Right lobe of liver (tissue), 4 donors: ENCODE results near the gene DOCK10.

Experiments
- CTCF ChIP-seq, 4 donors: fragments of 200-600 bp in 3 of 4; fragments of 450-650 bp in 1 of 4; IDR thresholded peaks; one replicate each; pipeline versions ENCODE4 v1.5.1 to v1.8.0; 2016 to 2022; ENCODE audit warnings: antibody characterized with exemption in 4 of 4, mild to moderate bottlenecking in 2 of 4
- POLR2A ChIP-seq: fragments of 450-650 bp; IDR thresholded peaks from one replicate; pipeline ENCODE4 v1.6.1; 2017; ENCODE audit warnings: antibody characterized with exemption, mild to moderate bottlenecking
- donor health status: DM: no; HTN: no; CAD: no.
- donor health status: DM: no; HTN: no; CAD: no.
- donor health status: DM: no; HTN: yes; CAD: no.

GRCh38 chr2:225055714-225056113 is 13.4 kb upstream of the DOCK10 start:
- TF ChIP-seq CTCF (IDR thresholded peaks at IDR 0.05) (no peak), POLR2A (no peak)
